RWPE2 (cell line): ENCODE measurements around the gene COL4A2.

Experiments
- ATAC-seq: fragments of 200-7000 bp; cut with Tn5 transposase; 3 replicates; pipeline ENCODE4 v1.9.1; 2021; ENCODE audit warnings: low read depth
- DNase-seq: peaks from one replicate; pipeline ENCODE4 v3.0.0-alpha.2; 2020; ENCODE audit warnings: low spot score
- H3K27ac ChIP-seq: fragments of 450-650 bp; 2 replicates; pipeline ENCODE4 v1.5.1; 2017; ENCODE audit warnings: mild to moderate bottlenecking; ENCODE audit not compliant: poor library complexity, severe bottlenecking
- H3K27me3 ChIP-seq: fragments of 250-450 bp; sonication (Bioruptor Pico); 2 replicates; pipeline ENCODE4 v1.5.1; 2021; ENCODE audit warnings: mild to moderate bottlenecking, moderate library complexity; ENCODE audit not compliant: insufficient read depth, poor library complexity, severe bottlenecking
- H3K36me3 ChIP-seq: fragments of 250-450 bp; sonication (Bioruptor Pico); 2 replicates; pipeline ENCODE4 v1.5.1; 2020; ENCODE audit warnings: low read depth, mild to moderate bottlenecking, moderate library complexity
- H3K4me1 ChIP-seq: fragments of 250-450 bp; sonication (Bioruptor Pico); 2 replicates; pipeline ENCODE4 v1.5.1; 2021; ENCODE audit warnings: mild to moderate bottlenecking, moderate library complexity; ENCODE audit not compliant: insufficient read depth, poor library complexity, severe bottlenecking
- H3K4me3 ChIP-seq: fragments of 250-450 bp; sonication (Bioruptor Pico); 2 replicates; pipeline ENCODE4 v1.5.1; 2021; ENCODE audit warnings: mild to moderate bottlenecking, moderate library complexity; ENCODE audit not compliant: severe bottlenecking
- H3K9me3 ChIP-seq: fragments of 250-450 bp; sonication (Bioruptor Pico); 2 replicates; pipeline ENCODE4 v1.5.1; 2021; ENCODE audit warnings: mild to moderate bottlenecking, moderate library complexity; ENCODE audit not compliant: severe bottlenecking
- TF ChIP-seq, protein P1 (sequence below): fragments of 450-650 bp; IDR thresholded peaks from one replicate; pipeline ENCODE4 v1.5.1; 2017; ENCODE audit warnings: mild to moderate bottlenecking, moderate library complexity; ENCODE audit not compliant: poor library complexity, severe bottlenecking

The COL4A2 gene

DNA sequence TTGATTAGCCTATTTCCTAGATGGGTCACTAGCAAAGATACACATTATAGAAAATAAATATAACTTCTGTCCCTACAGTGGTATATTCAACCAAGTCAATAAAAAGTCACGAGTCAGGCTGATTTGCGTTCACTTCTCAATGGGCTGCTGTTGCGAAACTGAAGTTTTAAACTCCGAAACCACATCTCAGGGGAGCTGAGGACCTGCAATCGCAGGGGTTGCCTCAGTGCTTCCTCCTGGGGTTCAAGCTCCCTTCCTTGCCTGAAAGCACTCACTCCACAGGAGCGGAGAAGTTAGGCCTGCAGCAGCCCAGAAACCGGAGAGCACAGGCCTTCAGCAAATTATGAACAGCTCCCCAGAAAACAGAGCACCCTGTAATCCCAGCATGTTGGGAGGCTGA is 214.9 kb downstream of the COL4A2 start:
- TF ChIP-seq, protein P1, sequence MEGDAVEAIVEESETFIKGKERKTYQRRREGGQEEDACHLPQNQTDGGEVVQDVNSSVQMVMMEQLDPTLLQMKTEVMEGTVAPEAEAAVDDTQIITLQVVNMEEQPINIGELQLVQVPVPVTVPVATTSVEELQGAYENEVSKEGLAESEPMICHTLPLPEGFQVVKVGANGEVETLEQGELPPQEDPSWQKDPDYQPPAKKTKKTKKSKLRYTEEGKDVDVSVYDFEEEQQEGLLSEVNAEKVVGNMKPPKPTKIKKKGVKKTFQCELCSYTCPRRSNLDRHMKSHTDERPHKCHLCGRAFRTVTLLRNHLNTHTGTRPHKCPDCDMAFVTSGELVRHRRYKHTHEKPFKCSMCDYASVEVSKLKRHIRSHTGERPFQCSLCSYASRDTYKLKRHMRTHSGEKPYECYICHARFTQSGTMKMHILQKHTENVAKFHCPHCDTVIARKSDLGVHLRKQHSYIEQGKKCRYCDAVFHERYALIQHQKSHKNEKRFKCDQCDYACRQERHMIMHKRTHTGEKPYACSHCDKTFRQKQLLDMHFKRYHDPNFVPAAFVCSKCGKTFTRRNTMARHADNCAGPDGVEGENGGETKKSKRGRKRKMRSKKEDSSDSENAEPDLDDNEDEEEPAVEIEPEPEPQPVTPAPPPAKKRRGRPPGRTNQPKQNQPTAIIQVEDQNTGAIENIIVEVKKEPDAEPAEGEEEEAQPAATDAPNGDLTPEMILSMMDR, result no peak
- Histone ChIP-seq H3K36me3 (0 out of 2 replicates have a peak, but pooled peaks cover 4% of the 10 kb centered on the region), H3K4me3 (no peak overlapping the region), H3K27me3 (no peaks in the 10 kb centered on the region), H3K9me3 (no peaks in the 10 kb centered on the region), H3K4me1 (peaks cover 10% of the 10 kb centered on the region), H3K27ac (no peak overlapping the region)
- DNase-seq (no peak), ATAC-seq (no peak)

- TF ChIP-seq, protein P1, result no peak
- Histone ChIP-seq H3K4me1 (peaks cover 10% of the 10 kb centered on the region), H3K27ac (no peak overlapping the region), H3K9me3 (no peaks in the 10 kb centered on the region), H3K36me3 (0 out of 2 replicates have a peak, but pooled peaks cover 4% of the 10 kb centered on the region), H3K4me3 (no peak overlapping the region), H3K27me3 (no peaks in the 10 kb centered on the region)
- DNase-seq, result no peak
- no peak for ATAC-seq
Measured at GRCh38 chr13:110522721-110523120, 215.6 kb downstream of the COL4A2 start.

GRCh38 chr13:110523180-110523579 is 216.1 kb downstream of the COL4A2 start:
- TF ChIP-seq, protein P1, result no peak
- Histone ChIP-seq H3K4me1 (peaks cover 10% of the 10 kb centered on the region), H3K27ac (no peak overlapping the region), H3K27me3 (no peaks in the 10 kb centered on the region), H3K36me3 (0 out of 2 replicates have a peak, but pooled peaks cover 4% of the 10 kb centered on the region), H3K4me3 (no peak overlapping the region), H3K9me3 (no peaks in the 10 kb centered on the region)
- DNase-seq (no peak), ATAC-seq (no peak)

DNA sequence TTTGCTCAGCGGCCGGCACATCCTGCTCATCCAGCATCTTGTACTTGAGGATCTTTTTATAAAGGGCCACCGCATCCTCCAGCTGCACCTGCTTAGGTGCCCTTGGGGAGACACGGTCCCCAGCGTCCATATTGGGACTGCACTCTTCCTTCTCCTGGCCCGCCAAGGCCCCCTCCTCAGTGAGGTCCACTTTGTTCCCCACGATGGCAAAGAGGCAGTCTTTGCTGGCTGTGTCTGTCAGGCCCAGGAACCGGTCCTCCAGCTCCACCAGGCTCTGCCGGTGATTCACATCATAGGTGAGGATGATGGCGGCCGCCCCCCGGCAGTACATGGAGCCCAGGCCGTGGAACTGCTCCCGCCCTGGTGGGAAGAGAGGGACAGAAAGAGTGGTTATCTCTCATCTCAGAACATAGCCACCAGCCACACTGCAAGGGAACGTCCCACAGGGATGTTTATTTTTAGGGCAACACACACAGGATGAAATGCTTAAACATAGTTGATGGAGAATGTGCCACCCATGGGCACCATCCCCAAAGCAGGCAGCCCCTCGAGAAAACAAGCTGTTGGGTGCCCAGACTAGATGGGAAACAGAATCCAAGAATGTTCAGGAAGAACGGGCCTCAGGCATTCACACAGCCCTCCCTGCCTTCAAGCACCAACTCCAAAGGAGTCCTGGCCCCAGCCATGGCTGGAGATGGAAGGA is 216.9 kb downstream of the COL4A2 start:
- Histone ChIP-seq H3K4me3 (no peak overlapping the region), H3K27me3 (no peaks in the 10 kb centered on the region), H3K36me3 (0 out of 2 replicates have a peak, but pooled peaks cover 4% of the 10 kb centered on the region), H3K9me3 (no peaks in the 10 kb centered on the region), H3K27ac (no peak overlapping the region), H3K4me1 (peaks cover 10% of the 10 kb centered on the region)
- no peak for DNase-seq
- no peak; the same call in 2 of the 3 replicates for ATAC-seq
- TF ChIP-seq, protein P1, result no peak

DNA sequence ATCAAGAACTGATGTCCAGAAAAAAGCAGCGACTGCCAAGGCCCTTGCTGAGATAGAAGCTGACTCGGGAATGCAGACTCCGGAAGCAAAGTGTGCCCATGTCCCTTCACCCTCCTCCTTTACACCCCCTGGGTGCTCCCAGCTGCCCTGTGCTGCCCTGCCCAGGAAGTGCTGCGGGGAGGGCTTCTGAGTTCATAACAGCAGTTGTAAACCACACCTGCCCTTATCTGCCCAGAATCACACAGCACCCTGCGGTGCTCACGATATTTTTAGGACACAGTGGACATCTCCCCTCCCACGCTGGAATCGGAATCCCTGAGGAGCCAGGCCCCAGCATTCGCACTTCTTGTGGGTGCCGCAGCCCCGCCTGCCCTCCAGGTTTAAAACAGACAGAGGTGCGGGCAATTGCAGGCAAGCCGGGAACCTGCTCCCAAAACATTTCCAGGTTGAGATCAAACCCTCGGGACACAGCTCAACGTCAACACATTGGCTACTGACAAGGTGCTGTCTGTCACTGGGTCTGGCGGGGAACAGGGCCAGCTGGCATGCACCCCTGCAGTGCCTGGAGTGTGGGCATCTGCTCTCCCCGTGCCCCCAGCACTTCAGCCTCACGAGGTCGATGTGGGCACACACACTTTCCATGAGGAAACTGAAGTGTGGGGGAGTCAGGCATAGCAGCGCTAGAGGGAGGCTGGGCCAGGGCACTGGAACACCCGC is 217.6 kb downstream of the COL4A2 start:
- Histone ChIP-seq H3K36me3 (0 out of 2 replicates have a peak, but pooled peaks cover 4% of the 10 kb centered on the region), H3K9me3 (no peaks in the 10 kb centered on the region), H3K4me1 (peaks cover 10% of the 10 kb centered on the region), H3K27me3 (no peaks in the 10 kb centered on the region), H3K27ac (no peak overlapping the region), H3K4me3 (no peak overlapping the region)
- ATAC-seq (peak; percentile 77), DNase-seq (no peak)
- TF ChIP-seq, protein P1, result no peak
